Stimulated activated CD4-positive, alpha-beta T cell treated with anti-CD3 and anti-CD28 coated beads, Interleukin-4, amount 100 ng/mL, for 4 hours (primary cell): ENCODE results near the gene COL4A2.
"Not testable (repeated sequence)": the region's sequence is repeated elsewhere in the genome, so short reads cannot be mapped to it uniquely, and the experiment has no call there.

Experiments used
- DNase-seq, 2 experiments: peaks; one replicate each; pipeline ENCODE4 v3.0.0-alpha.2; 2020

The COL4A2 gene

GRCh38 chr13:110387451-110388107, 80.5 kb downstream of the COL4A2 start:
- no peak for DNase-seq

- no peak for DNase-seq
These were observed 81.2 kb downstream of the COL4A2 start for GRCh38 chr13:110388108-110388943.

GRCh38 chr13:110390567-110390966, 83.5 kb downstream of the COL4A2 start:
- DNase-seq = no peak

- no peak for DNase-seq
These were observed 84.2 kb downstream of the COL4A2 start for GRCh38 chr13:110391273-110391672.

- no peak for DNase-seq
These were observed 85.6 kb downstream of the COL4A2 start for GRCh38 chr13:110392510-110393240.

GRCh38 chr13:110393761-110394160, 86.7 kb downstream of the COL4A2 start:
- no peak for DNase-seq

- no peak for DNase-seq
These were observed 87.3 kb downstream of the COL4A2 start for GRCh38 chr13:110394371-110394841.

- not testable (repeated sequence) for DNase-seq
These were observed 88.5 kb downstream of the COL4A2 start for GRCh38 chr13:110395616-110396015.

GRCh38 chr13:110396476-110396875, 89.4 kb downstream of the COL4A2 start:
- DNase-seq = no peak

- DNase-seq = no peak
These were observed 89.9 kb downstream of the COL4A2 start for GRCh38 chr13:110396913-110397381.

GRCh38 chr13:110397436-110398115, 90.5 kb downstream of the COL4A2 start:
- no peak for DNase-seq

GRCh38 chr13:110398564-110399507, 91.8 kb downstream of the COL4A2 start:
- no peak for DNase-seq

GRCh38 chr13:110399801-110400200, 92.7 kb downstream of the COL4A2 start:
- DNase-seq = no peak

GRCh38 chr13:110400786-110401533, 93.9 kb downstream of the COL4A2 start:
- no peak for DNase-seq

GRCh38 chr13:110402299-110403069, 95.4 kb downstream of the COL4A2 start:
- no peak for DNase-seq

GRCh38 chr13:110403315-110403714, 96.2 kb downstream of the COL4A2 start:
- no peak for DNase-seq

- no peak for DNase-seq
These were observed 96.6 kb downstream of the COL4A2 start for GRCh38 chr13:110403721-110404120.

GRCh38 chr13:110404321-110404720, 97.2 kb downstream of the COL4A2 start:
- DNase-seq = no peak

- DNase-seq = no peak
These were observed 98.7 kb downstream of the COL4A2 start for GRCh38 chr13:110405597-110406450.
